OCI-LY7 (cell line): ENCODE results near the gene TCERG1. TPM values are rescaled to one million over a fixed set of nuclear protein-coding genes. Genes with fewer than 3 reads are reported as not detected.
"Not testable (repeated sequence)": the region's sequence is repeated elsewhere in the genome, so short reads cannot be mapped to it uniquely, and the experiment has no call there.

Experiments used
- BruUV-seq: library from RNA; stranded (reverse); fragments of 400-500 nt; replicated peaks from 2 replicates; lab custom pipeline; 2021; lab: Mats Ljungman, UMichigan
- CTCF ChIA-PET: fragments of 300-600 bp; sonication (Branson Sonifier 250); formaldehyde crosslinking; loops from one replicate; lab custom pipeline; 2022; ENCODE audit warnings: antibody characterized with exemption; ENCODE audit not compliant: unreplicated experiment; lab: Charles Lee
- POLR2A ChIA-PET: fragments of 300-600 bp; sonication (Branson Sonifier 250); formaldehyde crosslinking; loops from one replicate; lab custom pipeline; 2022; ENCODE audit warnings: antibody characterized with exemption; lab: Charles Lee
- DNase-seq: peaks from one replicate; pipeline ENCODE4 v3.0.0-alpha.2; 2015; ENCODE audit warnings: low spot score
- H2AFZ ChIP-seq: fragments of 200-600 bp; sonication (generic), shearing (Covaris generic); 2 replicates; pipeline ENCODE4 v1.6.1; 2014; ENCODE audit warnings: mild to moderate bottlenecking, antibody characterized with exemption, low read length, moderate library complexity
- H3K27ac ChIP-seq: fragments of 200-600 bp; sonication (generic); 2 replicates; pipeline ENCODE4 v1.5.1; 2014; ENCODE audit warnings: mixed run types, low read depth, mild to moderate bottlenecking, moderate library complexity, low read length, inconsistent platforms; ENCODE audit not compliant: poor library complexity, severe bottlenecking
- H3K36me3 ChIP-seq: fragments of 200-600 bp; sonication (generic); 2 replicates; pipeline ENCODE4 v1.6.1; 2014; ENCODE audit warnings: mild to moderate bottlenecking, antibody characterized with exemption, low read length, moderate library complexity, mixed read lengths; ENCODE audit not compliant: insufficient read depth
- H3K4me1 ChIP-seq: fragments of 200-600 bp; sonication (generic); 2 replicates; pipeline ENCODE4 v1.5.1; 2014; ENCODE audit warnings: mild to moderate bottlenecking, low read length; ENCODE audit not compliant: insufficient read depth, poor library complexity, severe bottlenecking
- H3K4me2 ChIP-seq: fragments of 200-600 bp; sonication (generic); 2 replicates; pipeline ENCODE4 v1.6.1; 2014; ENCODE audit warnings: mild to moderate bottlenecking, low read length
- H3K4me3 ChIP-seq: fragments of 200-600 bp; sonication (generic); 2 replicates; pipeline ENCODE4 v1.5.1; 2014; ENCODE audit warnings: mild to moderate bottlenecking, low read depth, low read length; ENCODE audit not compliant: poor library complexity, severe bottlenecking
- H3K79me2 ChIP-seq: fragments of 200-600 bp; sonication (generic); 2 replicates; pipeline ENCODE4 v1.6.1; 2016; ENCODE audit warnings: low read depth, mild to moderate bottlenecking, low read length, moderate library complexity, mixed read lengths; ENCODE audit not compliant: insufficient read depth
- H3K9me2 ChIP-seq: fragments of 200-600 bp; sonication (generic); 2 replicates; pipeline ENCODE4 v1.6.1; 2016; ENCODE audit warnings: mild to moderate bottlenecking, low read length, mixed read lengths; ENCODE audit not compliant: insufficient read depth
- H3K9me3 ChIP-seq: fragments of 200-600 bp; sonication (generic); 2 replicates; pipeline ENCODE4 v1.6.1; 2014; ENCODE audit warnings: mild to moderate bottlenecking, mixed run types, low read length, mixed read lengths
- H4K20me1 ChIP-seq: fragments of 200-600 bp; sonication (generic); 2 replicates; pipeline ENCODE4 v1.6.1; 2014; ENCODE audit warnings: mild to moderate bottlenecking, antibody characterized with exemption, low read length, moderate library complexity, mixed read lengths; ENCODE audit not compliant: insufficient read depth
- CTCF ChIP-seq: fragments of 200-600 bp; sonication (generic); conservative IDR thresholded peaks from 2 replicates; pipeline ENCODE4 v1.5.1; 2014; ENCODE audit warnings: mild to moderate bottlenecking, antibody characterized with exemption, low read length, moderate library complexity, mixed read lengths
- EZH2phosphoT487 ChIP-seq: fragments of 200-600 bp; sonication (generic); IDR thresholded peaks from 2 replicates; pipeline ENCODE4 v1.6.1; 2018; ENCODE audit warnings: low read depth, borderline replicate concordance, mild to moderate bottlenecking, mixed run types, antibody characterized with exemption, low read length, moderate library complexity, mixed read lengths
- intact Hi-C: fragments of 100-400 bp; cut with micrococcal nuclease; formaldehyde crosslinking; loops from one replicate; pipeline ENCODE4 v1.10.0; 2022; ENCODE audit not compliant: unreplicated experiment
- small RNA-seq: library from RNA; depleted of rRNA; stranded (forward); fragments of <200 nt; gene quantifications from one replicate; pipeline ENCODE3, GENCODE V24; 2014
- total RNA-seq, 2 experiments: library from RNA; depleted of rRNA in 1 of 2; stranded (reverse); fragments of >200 nt in 1 of 2; shearing (Covaris generic) in 1 of 2; gene quantifications; 2 replicates each; pipeline ENCODE4 v1.2.3, GENCODE V29; 2014 to 2022

The TCERG1 gene
- total RNA-seq, 2 experiments from 2014 or later, result 115 to 164 TPM

GRCh38 chr5:146556884-146557283, 109.8 kb downstream of the TCERG1 start:
- H3K4me2 ChIP-seq, BruUV-seq, H3K36me3 ChIP-seq, H4K20me1 ChIP-seq, H3K4me3 ChIP-seq, H3K9me3 ChIP-seq, POLR2A ChIA-PET, CTCF ChIA-PET, H3K9me2 ChIP-seq, DNase-seq, H3K27ac ChIP-seq, H2AFZ ChIP-seq, H3K4me1 ChIP-seq, H3K79me2 ChIP-seq, intact Hi-C loops: not testable (repeated sequence)
- TF ChIP-seq CTCF, result peak; percentile 38; the same call in 1 of the 2 replicates

- Histone ChIP-seq H3K27ac (no peak overlapping the region), H3K4me2 (no peak overlapping the region), H3K9me3 (no peaks in the 10 kb centered on the region), H3K36me3 (no peaks in the 10 kb centered on the region), H3K4me3 (no peak overlapping the region), H2AFZ (no peak overlapping the region), H3K4me1 (no peaks in the 10 kb centered on the region), H3K9me2 (no peaks in the 10 kb centered on the region), H4K20me1 (no peaks in the 10 kb centered on the region), H3K79me2 (no peaks in the 10 kb centered on the region)
- TF ChIP-seq EZH2phosphoT487 (no peak), CTCF (no peak)
- ChIA-PET POLR2A (interaction anchor here (0.6 kb wide), 1 partner anchor 37 kb away, joined by 3 read pairs; no protein-coding TSS in a partner anchor), CTCF (no interaction called here)
- intact Hi-C loops, result no loop called here
- no TSS peak for BruUV-seq
- no peak for DNase-seq
These were observed 113.2 kb downstream of the TCERG1 start for GRCh38 chr5:146560205-146560812.

Small RNA genes lying within 50 kb of the gene (small RNA-seq; reads per million reads assigned to genes)
- gene RF02271, result not detected

Other genes with a start within 250 kb of the TCERG1 start
- gene RBM27, start 243.7 kb upstream of the TCERG1 start, total RNA-seq (2014; rRNA removed; shearing (Covaris generic)), result 19.4 and 20.9 TPM in 2 replicates
- 26.4 and 29.0 TPM in 2 replicates for gene RBM27, start 243.7 kb upstream of the TCERG1 start, total RNA-seq (2022)
- gene POU4F3, start 108.5 kb upstream of the TCERG1 start, total RNA-seq (2014; rRNA removed; shearing (Covaris generic)), result not detected in 2 replicates
- not detected in 2 replicates for gene POU4F3, start 108.5 kb upstream of the TCERG1 start, total RNA-seq (2022)
- gene GPR151, start 68.9 kb downstream of the TCERG1 start, total RNA-seq (2014; rRNA removed; shearing (Covaris generic)), result not detected in 2 replicates
- not detected in 2 replicates for gene GPR151, start 68.9 kb downstream of the TCERG1 start, total RNA-seq (2022)